Measurements from ENCODE around the gene DHCR7.

The DHCR7 gene

DNA sequence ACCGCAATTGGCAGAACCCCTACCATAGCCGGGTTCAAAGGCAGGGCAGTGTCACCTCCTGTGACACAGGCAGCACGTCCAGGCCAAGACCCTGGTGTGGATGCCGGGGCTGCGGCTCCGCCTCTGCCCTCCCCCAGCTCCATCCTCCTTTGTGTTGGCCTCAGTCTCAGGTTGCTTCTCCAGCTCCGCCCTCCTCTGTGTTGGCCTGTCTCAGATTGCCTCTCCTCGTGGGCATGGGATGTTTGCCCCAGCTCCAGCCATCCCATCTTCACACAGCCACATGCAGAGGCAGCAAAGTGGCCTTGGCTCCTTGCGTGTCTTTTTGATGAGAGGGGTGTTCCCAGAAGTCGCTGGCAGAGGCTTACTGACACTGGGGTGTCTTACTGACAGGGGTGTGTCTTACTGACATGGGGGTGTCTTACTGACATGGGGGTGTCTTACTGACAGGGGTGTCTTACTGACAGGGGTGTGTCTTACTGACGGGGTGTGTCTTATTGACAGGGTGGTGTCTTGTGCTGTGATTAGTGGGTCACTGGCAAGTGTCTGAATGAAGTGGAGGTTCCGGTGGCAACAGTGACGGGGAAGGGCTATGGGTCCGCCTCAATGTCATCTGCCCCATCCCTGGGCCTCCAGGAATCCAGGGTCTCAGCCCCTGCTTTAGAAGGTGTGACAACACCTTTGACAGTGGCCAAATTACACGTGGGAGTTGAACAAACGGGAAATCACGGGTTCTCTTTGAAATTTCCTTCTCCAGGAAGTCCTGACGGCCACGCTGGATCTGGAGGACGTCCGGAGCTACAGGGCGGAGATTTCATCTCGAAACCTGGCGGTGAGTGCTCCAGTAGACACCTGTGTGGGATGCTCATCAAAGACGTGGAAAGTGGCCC is 29.7 kb upstream of the DHCR7 start:
- no peak for DNase-seq (ENCODE audit: low spot score)
- FAIRE-seq, result no peak

DNA sequence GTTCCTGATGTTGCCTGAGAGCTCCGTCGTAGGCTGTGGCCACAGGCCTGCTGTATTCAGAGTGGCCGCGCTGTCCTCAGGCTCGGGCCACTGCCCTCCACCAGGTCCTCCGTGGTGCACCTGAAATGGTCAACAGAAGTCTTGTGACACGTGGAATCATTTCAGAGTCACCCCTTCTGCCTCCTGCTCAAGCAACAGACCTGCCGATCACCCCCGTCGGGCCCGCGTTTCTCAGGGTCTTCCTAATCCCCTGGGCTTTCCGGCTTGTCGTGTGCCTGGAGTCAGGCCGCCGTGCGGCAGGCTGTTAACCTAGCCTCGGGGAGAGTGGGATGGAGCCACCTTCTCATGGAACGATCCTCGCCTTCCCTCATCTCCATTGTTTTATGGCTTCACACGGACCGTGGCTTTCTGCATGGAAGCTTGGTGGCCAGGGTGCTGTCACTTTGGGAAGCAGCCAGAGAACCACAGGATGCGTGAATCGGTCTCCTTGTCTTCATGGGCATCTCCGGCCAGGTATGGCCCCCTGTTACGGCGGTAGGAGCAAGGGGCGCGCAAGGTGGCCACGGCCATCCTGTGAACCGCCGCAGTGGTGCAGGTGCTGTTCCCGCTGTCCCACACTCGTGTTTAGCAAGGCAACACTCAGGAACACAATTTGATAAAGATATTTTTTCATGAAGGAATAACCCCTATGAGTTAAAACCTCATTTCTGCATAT is 28.9 kb upstream of the DHCR7 start:
- no peak for FAIRE-seq

GRCh38 chr11:71476031-71476430 is 27.8 kb upstream of the DHCR7 start:
- DNase-seq (ENCODE audit: low spot score), result no peak
- FAIRE-seq, result no peak

More for the DNA sequence above, 28.9 kb upstream of the DHCR7 start:
- DNase-seq (ENCODE audit: low spot score), result no peak

- FAIRE-seq (no peak), DNase-seq (ENCODE audit: low spot score) (no peak)
Observed at GRCh38 chr11:71474771-71475483, 26.7 kb upstream of the DHCR7 start.

DNA sequence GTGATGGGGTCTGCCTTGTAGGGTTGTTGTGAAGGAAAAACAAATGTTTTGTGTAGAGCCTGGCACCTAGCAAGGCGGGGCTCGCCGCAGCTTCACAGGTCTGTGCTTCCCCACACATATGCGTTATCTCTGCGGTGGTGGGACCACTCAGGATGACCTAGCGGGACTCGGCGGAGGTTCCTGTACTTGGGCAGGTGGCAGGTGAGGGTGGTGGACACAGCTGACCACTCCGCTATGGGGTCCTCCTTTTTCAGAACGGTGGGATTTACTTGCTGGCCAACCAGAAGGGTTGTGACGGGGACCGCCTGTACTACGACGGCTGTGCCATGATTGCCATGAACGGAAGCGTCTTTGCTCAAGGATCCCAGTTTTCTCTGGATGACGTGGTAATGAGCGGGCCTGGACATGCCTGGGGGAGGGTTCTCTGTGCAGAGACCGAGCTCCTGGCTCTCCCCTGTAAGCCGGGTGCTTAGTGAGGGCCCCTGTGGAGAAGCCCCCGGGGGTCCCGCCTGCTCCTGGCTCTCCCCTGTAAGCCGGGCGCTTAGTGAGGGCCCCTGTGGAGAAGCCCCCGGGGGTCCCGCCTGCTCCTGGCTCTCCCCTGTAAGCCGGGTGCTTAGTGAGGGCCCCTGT is 26.1 kb upstream of the DHCR7 start:
- DNase-seq (ENCODE audit: low spot score), result no peak
- FAIRE-seq, result no peak

DNA sequence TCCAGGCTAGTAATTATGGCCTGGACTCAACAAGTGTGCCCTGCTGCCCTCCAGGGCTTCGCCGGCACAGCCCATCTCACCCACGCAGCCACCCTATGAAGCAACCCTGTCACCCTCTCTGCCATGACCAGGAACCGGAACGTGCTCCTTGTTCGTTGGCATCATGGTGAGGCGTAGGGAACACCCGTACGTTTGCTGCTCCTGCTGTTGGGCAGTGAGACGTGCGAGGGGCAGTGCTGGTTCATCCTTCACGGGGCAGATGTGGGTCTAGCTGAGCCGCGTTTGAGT is 25.5 kb upstream of the DHCR7 start:
- no peak for DNase-seq (ENCODE audit: low spot score)
- FAIRE-seq, result no peak

GRCh38 chr11:71472941-71473792 is 25.0 kb upstream of the DHCR7 start:
- FAIRE-seq (no peak), DNase-seq (ENCODE audit: low spot score) (no peak)

DNA sequence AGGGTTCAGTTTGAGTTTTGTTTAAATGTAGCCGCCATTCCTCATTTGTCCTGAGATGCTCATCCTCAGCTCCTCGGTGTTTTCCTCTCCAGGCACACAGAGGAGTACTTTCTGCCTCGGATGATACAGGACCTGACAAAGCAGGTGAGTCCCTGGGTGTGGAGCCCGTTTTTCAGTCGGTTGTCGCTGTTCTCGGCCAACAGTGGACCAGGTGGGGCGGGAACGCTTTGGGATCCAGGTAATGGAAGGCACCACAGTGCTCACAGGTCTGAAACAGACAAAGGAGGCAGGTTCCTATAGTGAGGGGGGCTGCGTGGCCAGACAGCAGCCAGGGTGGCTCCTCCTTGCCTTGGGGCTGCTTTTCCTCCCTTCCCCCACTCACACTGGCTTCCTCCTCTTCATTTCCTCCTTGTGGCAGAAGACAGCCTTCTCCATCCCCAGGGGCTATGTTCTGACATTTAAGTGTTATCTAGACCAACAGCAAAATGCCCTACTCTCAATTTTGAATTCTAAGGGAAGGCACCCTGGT is 24.2 kb upstream of the DHCR7 start:
- FAIRE-seq (peak; percentile 32), DNase-seq (ENCODE audit: low spot score) (no peak)

- DNase-seq (ENCODE audit: low spot score) (no peak), FAIRE-seq (no peak)
Observed at GRCh38 chr11:71470946-71471345, 22.8 kb upstream of the DHCR7 start.

- no peak for FAIRE-seq
- DNase-seq (ENCODE audit: low spot score), result no peak
Observed at GRCh38 chr11:71467164-71467563, 19.0 kb upstream of the DHCR7 start.

DNA sequence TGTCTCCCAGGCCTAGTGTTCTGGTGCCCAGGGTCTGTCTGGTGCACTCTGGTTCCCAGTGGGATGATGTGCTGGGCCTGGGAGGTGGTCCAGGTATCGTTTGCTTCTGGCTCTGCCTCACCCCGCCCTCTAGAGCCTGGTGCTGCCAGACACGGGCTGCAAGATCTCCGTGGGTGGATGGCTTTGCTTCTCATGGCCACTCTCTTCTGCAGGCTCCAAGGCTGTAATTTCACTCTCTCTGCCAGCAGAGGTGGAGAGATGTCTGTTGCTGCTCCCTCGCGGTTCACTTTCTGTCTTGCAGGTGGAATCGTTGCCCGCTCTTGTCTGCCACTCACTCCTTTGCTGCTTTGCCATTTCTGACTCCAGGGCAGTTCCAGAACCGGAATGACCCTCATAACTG is 18.2 kb upstream of the DHCR7 start:
- FAIRE-seq (no peak), DNase-seq (ENCODE audit: low spot score) (no peak)

DNA sequence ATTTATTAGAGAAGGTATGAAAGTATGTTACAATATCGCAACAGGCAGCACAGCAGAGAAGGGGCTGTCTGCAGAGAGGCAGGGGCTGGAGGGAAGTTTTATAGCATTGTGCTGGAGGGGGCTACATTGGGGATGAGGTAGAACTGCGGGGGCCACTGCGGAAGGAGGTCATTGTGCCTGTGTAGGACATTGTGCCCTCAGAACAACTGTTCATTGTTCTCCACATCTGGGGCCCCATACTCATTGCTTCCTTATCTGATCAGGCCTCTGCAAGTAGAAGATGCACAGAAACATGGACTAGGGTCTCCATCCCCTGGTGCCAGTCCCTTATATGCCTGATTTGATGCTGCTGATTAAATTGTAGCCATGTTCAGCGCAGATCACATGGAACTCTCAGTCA is 16.9 kb upstream of the DHCR7 start:
- no peak for FAIRE-seq
- DNase-seq (ENCODE audit: low spot score), result no peak

DNA sequence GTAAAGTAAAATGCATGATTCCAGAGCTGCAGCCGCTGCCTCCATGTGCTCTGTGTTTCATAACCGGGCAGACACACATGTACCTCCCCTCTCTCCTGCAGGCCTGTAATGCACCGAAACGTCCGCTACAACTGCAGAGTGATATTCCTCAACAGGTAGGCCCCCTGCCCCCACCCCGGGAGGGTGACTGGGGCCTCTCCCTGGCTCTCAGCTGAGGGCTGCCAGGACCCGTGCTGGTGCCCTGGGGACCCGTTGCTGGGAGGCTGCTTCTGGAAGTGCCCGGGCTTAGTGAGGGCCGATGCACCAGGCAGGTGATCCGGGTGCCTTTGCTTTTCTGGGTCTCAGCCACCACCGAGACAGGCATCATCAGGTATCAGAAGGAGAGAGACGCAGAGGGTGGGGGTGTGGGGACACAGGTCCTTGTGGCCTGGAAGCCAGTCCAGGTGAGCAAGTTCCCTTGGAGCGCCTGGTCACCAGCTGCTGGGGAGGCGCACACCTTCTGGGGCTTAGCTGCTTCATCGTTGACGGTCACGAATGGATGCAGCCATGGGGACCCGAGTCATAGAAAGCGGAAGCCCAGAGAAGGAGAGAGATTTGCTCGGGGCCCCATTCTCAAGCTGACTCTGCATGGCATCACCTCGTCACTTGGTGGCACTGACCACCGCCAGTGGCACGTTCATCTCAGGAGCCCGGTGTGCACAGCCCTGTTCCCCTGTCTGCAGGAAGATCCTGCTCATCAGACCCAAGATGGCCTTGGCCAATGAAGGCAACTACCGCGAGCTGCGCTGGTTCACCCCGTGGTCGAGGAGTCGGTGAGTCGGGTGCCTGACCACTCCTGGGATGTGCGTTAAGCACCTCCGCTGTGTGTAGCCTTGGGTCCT is 15.4 kb upstream of the DHCR7 start:
- FAIRE-seq (no peak), DNase-seq (ENCODE audit: low spot score) (no peak)

DNA sequence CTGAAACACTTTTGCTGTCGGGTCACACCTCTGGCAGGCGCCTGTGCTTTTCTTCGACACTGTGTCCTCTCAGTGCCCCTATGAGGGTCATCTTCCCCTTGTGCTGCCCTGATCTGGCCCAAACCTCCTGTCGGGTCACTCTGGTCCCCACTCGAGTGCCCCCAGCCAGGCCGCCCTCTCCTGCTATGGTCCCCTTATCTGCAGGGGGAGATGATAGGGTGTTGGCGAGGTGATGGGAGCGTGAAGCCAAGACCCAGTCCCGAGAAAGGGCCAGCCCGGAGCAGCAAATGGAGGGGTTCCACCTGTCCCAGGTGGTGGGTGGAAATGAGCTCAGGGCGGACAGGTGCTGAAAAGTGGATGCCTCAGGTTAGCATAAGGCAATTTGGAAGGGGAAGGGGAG is 14.5 kb upstream of the DHCR7 start:
- FAIRE-seq (no peak), DNase-seq (ENCODE audit: low spot score) (no peak)

DNA sequence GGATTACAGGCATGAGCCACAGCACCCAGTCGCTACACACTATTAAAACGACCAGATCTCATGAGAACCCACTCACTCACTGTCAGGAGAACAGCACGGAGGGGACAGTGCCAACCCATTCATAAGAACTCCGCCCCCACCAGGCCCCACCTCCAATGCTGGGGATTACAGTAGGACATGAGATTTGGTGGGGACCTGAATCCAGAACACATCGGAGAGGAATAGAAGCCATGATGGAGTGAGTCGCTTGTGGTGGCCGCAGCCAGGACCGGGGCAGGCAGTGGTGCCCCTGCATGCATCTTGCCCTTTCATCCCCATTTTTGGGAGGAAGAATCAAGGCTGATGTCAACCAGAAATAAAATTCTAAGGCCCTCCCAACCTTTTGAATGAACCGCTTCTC is 13.5 kb upstream of the DHCR7 start:
- DNase-seq (ENCODE audit: low spot score), result no peak
- no peak for FAIRE-seq

DNA sequence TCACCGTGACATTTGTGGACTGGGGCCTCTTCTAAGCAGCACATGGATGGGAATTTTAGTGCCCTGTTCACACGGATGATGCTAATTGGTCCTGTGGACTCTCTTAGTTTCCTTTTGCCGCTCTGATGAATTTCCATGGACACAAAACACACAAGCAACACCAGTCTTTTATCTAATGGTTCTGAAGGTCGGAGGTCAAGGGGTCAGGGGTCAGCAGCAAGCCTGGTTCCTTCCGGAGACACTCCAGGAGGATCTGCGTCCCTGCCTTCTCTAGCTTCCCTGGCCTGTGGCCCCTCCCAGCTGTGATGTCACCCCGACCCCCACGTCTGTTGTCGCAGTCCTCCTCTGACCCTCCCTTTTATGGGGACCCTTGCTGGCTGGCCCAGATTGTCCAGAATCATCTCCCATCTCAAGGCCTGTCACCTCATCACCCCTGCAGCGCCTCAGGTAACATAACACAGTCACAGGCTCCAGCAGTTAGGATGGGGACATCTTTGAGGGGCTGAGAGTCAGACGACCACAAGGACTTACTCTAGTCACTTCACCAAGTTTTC is 11.7 kb upstream of the DHCR7 start:
- FAIRE-seq (no peak), DNase-seq (ENCODE audit: low spot score) (no peak)

- DNase-seq (ENCODE audit: low spot score), result no peak
- FAIRE-seq, result no peak
Observed at GRCh38 chr11:71459076-71459766, 11.0 kb upstream of the DHCR7 start.

DNA sequence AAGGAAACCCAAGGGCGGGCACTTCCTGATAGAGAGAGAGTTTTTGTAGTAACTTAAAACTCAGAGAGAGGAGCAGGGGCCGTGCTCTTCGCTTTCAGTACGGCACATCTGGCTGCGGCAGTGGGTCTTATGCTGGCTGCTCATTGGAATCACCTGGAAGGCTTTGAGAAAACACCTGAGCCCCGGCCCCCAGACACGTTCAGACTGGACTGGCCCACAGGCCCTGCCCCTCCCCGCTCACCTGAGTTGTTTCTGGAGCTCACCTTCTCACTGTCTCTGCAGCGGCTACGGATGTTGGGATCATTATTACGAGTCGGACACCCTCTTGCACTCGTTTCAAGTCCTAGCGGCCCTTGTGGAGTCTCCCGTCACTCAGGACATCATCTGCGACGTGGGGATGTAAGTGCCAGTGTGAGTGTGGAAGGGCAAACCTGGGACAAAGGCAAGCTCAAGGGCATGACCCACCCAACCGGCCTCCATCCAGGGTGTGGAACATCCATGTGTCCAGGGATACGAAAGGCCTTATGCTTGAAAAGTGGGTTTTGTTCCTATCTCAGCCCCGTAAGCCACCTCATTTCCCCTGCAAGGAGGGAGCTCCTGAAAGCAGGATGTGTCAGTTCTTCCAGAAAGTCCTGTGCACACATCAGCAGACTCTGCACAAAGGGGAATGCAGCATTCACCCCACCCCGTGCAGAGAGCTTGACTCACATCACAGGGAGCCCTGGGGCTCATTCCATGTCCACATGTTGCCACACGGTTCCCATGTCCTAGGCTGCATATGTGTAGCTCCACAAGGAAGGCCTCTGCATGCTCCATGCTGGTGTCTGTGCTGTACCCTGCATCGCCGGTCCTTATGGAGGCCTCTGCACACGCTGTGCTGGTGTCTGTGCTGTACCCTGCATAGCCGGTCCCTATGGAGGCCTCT is 10.2 kb upstream of the DHCR7 start:
- no peak for DNase-seq (ENCODE audit: low spot score)

More for the DNA sequence above, 10.2 kb upstream of the DHCR7 start:
- no peak for FAIRE-seq

Data from urothelium cell line (cell line).